Endothelial cell (in vitro differentiated cells): ENCODE data around the gene USP8. TPM values are rescaled to one million over a fixed set of nuclear protein-coding genes. Genes with fewer than 3 reads are reported as not detected.
"Not testable (repeated sequence)": the region's sequence is repeated elsewhere in the genome, so short reads cannot be mapped to it uniquely, and the experiment has no call there.

ENCODE experiments used
- DNase-seq: peaks from one replicate; pipeline ENCODE4 v3.0.0; 2021; ENCODE audit warnings: low spot score
- H3K27ac Mint-ChIP-seq: one replicate; pipeline ENCODE4 v1.8.0; 2021; ENCODE audit warnings: mixed read lengths, inconsistent platforms; ENCODE audit not compliant: unreplicated experiment
- H3K27me3 Mint-ChIP-seq: one replicate; pipeline ENCODE4 v1.8.0; 2021; ENCODE audit warnings: mild to moderate bottlenecking, moderate library complexity, mixed read lengths, inconsistent platforms; ENCODE audit not compliant: unreplicated experiment
- H3K36me3 Mint-ChIP-seq: one replicate; pipeline ENCODE4 v1.8.0; 2021; ENCODE audit warnings: mild to moderate bottlenecking, low read depth, mixed read lengths, inconsistent platforms; ENCODE audit not compliant: unreplicated experiment
- H3K4me1 Mint-ChIP-seq: one replicate; pipeline ENCODE4 v1.8.0; 2021; ENCODE audit warnings: mild to moderate bottlenecking, mixed read lengths, inconsistent platforms; ENCODE audit not compliant: unreplicated experiment
- H3K4me3 Mint-ChIP-seq: one replicate; pipeline ENCODE4 v1.8.0; 2021; ENCODE audit warnings: mild to moderate bottlenecking, mixed read lengths, inconsistent platforms; ENCODE audit not compliant: unreplicated experiment
- H3K9me3 Mint-ChIP-seq: one replicate; pipeline ENCODE4 v1.8.0; 2021; ENCODE audit warnings: mixed read lengths, inconsistent platforms; ENCODE audit not compliant: unreplicated experiment
- CTCF ChIP-seq: fragments of 200-600 bp; sonication (generic); IDR thresholded peaks from one replicate; pipeline ENCODE4 v1.5.0; 2021; ENCODE audit warnings: antibody characterized with exemption; ENCODE audit not compliant: unreplicated experiment
- total RNA-seq: library from RNA; stranded (reverse); fragmentation: NEBNext Ultra II Directional; extraction: Animal tissue kit (Norgen Biotek cat#: 25700); gene quantifications from one replicate; pipeline ENCODE4 v1.2.1, GENCODE V29; 2021; ENCODE audit not compliant: unreplicated experiment

Gene USP8
- total RNA-seq, 1 donor from 2014 or later: 50.4 TPM

GRCh38 chr15:50493625-50494024, 69.4 kb downstream of the USP8 start:
- no peak for DNase-seq
- no peak overlapping the region for H3K4me3 Mint-ChIP-seq
- H3K36me3 Mint-ChIP-seq: peaks cover 15% of the 10 kb centered on the region
- H3K9me3 Mint-ChIP-seq: no peaks in the 10 kb centered on the region
- no peak overlapping the region for H3K27ac Mint-ChIP-seq
- no peaks in the 10 kb centered on the region for H3K27me3 Mint-ChIP-seq
- TF ChIP-seq CTCF: no peak
- H3K4me1 Mint-ChIP-seq: no peaks in the 10 kb centered on the region

GRCh38 chr15:50494547-50494946, 70.3 kb downstream of the USP8 start:
- peaks cover 19% of the 10 kb centered on the region for H3K36me3 Mint-ChIP-seq
- not testable (repeated sequence) for H3K4me3 Mint-ChIP-seq, H3K4me1 Mint-ChIP-seq, DNase-seq, H3K9me3 Mint-ChIP-seq, H3K27ac Mint-ChIP-seq, H3K27me3 Mint-ChIP-seq

- no peak for TF ChIP-seq CTCF
- Mint-ChIP-seq H3K27ac (peak overlapping the region; percentile 61), H3K27me3 (no peaks in the 10 kb centered on the region), H3K36me3 (peaks cover 21% of the 10 kb centered on the region), H3K4me3 (no peak overlapping the region), H3K4me1 (no peaks in the 10 kb centered on the region), H3K9me3 (no peaks in the 10 kb centered on the region)
- no peak for DNase-seq
Measured at GRCh38 chr15:50496692-50497091, 72.5 kb downstream of the USP8 start.

GRCh38 chr15:50500352-50500751, 76.1 kb downstream of the USP8 start:
- no peak for TF ChIP-seq CTCF
- no peaks in the 10 kb centered on the region for H3K9me3 Mint-ChIP-seq
- H3K4me1 Mint-ChIP-seq: peaks cover 2% of the 10 kb centered on the region
- H3K36me3 Mint-ChIP-seq: peaks cover 16% of the 10 kb centered on the region
- DNase-seq: no peak
- H3K27me3 Mint-ChIP-seq: no peaks in the 10 kb centered on the region
- H3K4me3 Mint-ChIP-seq: no peak overlapping the region
- peak overlapping the region; percentile 43 for H3K27ac Mint-ChIP-seq

DNA sequence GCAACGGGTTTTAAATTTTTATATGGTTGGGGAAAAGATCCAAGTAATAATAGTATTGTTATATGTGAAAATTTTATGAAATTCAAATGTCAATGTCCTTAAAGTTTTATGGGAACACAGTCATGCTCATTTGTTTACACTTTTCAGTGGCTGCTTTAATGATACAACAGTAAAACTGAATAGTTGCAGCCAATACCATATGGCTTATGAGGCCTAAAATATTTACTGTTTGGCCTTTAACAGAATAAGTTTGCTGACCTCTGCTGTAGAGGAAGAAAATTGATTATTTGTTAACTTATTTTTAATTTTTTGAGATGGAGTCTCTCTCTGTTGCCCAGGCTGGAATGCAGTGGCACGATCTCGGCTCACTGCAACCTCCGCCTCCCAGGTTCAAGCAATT, 77.6 kb downstream of the USP8 start:
- Mint-ChIP-seq H3K27me3 (no peaks in the 10 kb centered on the region), H3K9me3 (no peaks in the 10 kb centered on the region), H3K36me3 (peaks cover 16% of the 10 kb centered on the region), H3K4me1 (peaks cover 6% of the 10 kb centered on the region), H3K4me3 (no peak overlapping the region), H3K27ac (no peak overlapping the region)
- no peak for TF ChIP-seq CTCF
- DNase-seq: no peak

GRCh38 chr15:50503144-50503543, 78.9 kb downstream of the USP8 start:
- Mint-ChIP-seq H3K9me3 (no peaks in the 10 kb centered on the region), H3K4me3 (no peak overlapping the region), H3K27me3 (no peaks in the 10 kb centered on the region), H3K4me1 (peaks cover 6% of the 10 kb centered on the region), H3K27ac (no peak overlapping the region), H3K36me3 (peaks cover 16% of the 10 kb centered on the region)
- TF ChIP-seq CTCF: no peak
- DNase-seq: no peak

DNA sequence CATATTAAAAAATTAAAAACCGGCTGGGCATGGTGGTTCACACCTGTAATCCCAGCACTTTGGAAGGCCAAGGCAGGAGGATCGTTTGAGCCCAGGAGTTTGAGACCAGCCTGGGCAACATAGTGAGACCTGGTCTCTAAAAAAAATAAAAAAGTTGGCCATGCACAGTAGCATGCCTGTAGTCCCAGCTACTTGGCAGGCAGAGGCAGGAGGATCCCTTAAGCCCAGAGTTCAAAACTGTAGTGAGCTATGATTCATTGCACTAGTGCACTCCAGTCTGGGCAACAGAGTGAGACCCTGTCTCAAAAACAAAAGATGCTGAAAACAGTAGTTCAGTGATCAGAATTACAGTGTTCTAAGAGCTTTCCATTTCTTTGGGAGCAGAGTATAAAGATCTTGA, 81.5 kb downstream of the USP8 start:
- not testable (repeated sequence) for DNase-seq, H3K27me3 Mint-ChIP-seq, H3K9me3 Mint-ChIP-seq, H3K4me1 Mint-ChIP-seq, H3K36me3 Mint-ChIP-seq, H3K4me3 Mint-ChIP-seq
- H3K27ac Mint-ChIP-seq: peak overlapping the region; percentile 13
